ENCODE measurements around the gene ANXA5. TPM values are rescaled to one million over a fixed set of nuclear protein-coding genes. Genes with fewer than 3 reads are reported as not detected.
A peak's percentile ranks its signal among the peaks of the same experiment; 100 is the strongest.

Gene ANXA5
- total and polyA plus RNA-seq, 2 of the 4 experiments (the other 2 are of a cell fraction), result 780 to 1,448 TPM

DNA sequence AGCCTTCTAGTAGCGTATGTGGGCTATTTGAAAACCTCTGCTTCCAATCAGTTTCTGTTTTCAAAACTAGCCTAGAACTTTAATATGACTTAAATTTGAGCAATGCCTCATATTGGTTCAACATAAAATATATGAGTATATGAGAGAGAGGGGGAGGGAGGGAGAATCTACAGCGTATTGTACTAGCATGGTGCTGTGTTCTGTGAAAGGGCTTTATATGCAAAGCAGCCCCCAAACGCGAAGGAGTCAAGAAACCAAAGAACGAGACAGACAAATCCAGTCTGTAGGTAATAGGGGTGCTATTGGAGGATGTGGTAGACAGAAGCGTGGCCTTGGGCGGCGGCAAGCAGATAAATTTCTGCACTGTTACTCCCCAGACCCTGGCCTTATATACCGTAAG is 784 bp upstream of the ANXA5 start:
- Histone ChIP-seq H3K27ac (ENCODE audit: insufficient read depth, low read length) (peak overlapping the region; percentile 97), H4K8ac (ENCODE audit: low read depth in 2 of 2, low read length in 2 of 2) (peak overlapping the region; percentile 67 to 92), H2AK5ac (ENCODE audit: low read depth, low read length) (no peak overlapping the region), H3K56ac (ENCODE audit: extremely low read depth, insufficient read depth, low read length) (peak overlapping the region; percentile 78), H3K9me1 (ENCODE audit: insufficient read depth, low read length) (0 out of 2 replicates have a peak, but pooled peaks cover 3% of the 10 kb centered on the region), H2BK5ac (ENCODE audit: low read depth, low read length, poor library complexity, severe bottlenecking) (peak overlapping the region; percentile 93), H2BK15ac (ENCODE audit: low read depth, low read length) (peak overlapping the region; percentile 17; the same call in 1 of the 3 replicates), H3K9me3 (ENCODE audit: control insufficient read depth, insufficient read depth, low read length) (peaks cover 7% of the 10 kb centered on the region), H3K9ac (ENCODE audit: low read depth, low read length) (peak overlapping the region; percentile 99), H3K23ac (ENCODE audit: low read depth, low read length) (peak overlapping the region; percentile 74; the same call in 1 of the 2 replicates), H4K20me1 (ENCODE audit: insufficient read depth, low read length) (peaks cover 21% of the 10 kb centered on the region), H4K91ac (ENCODE audit: insufficient read depth, low read depth, low read length) (no peak overlapping the region; the same call in 1 of the 2 replicates), H2AFZ (replicated peaks; ENCODE audit: low read length, poor library complexity) (no peak overlapping the region), H3K14ac (replicated peaks; ENCODE audit: low read depth, low read length) (peak overlapping the region; percentile 88; the same call in 1 of the 2 replicates), H2AK9ac (replicated peaks; ENCODE audit: low read depth, low read length, poor library complexity) (no peak overlapping the region), H3K4me3 (ENCODE audit: insufficient read depth, low read depth, low read length) (peak overlapping the region; percentile 99), H3K4me1 (ENCODE audit: control insufficient read depth, insufficient read depth, low read length) (peaks cover 8% of the 10 kb centered on the region), H2BK20ac (ENCODE audit: low read depth, low read length) (no peak overlapping the region), H3K4ac (ENCODE audit: low read depth, low read length) (peak overlapping the region; percentile 85), H4K5ac (ENCODE audit: low read depth, low read length) (peak overlapping the region; percentile 86), H3K27me3 (ENCODE audit: control insufficient read depth, insufficient read depth, low read length) (no peaks in the 10 kb centered on the region), H3K4me2 (ENCODE audit: low read depth, low read length) (peak overlapping the region; percentile 77), H3K79me1 (ENCODE audit: low read depth in 1 of 2, low read length in 2 of 2) (peaks cover 8 to 11% of the 10 kb centered on the region in 2 experiments; a peak in 3 of 4 replicates), H2BK120ac (ENCODE audit: low read depth, low read length) (0 out of 2 replicates have a peak overlapping the region, but pooled peaks have one; percentile 84), H3K36me3 (ENCODE audit: control insufficient read depth, insufficient read depth, low read length) (peaks cover 6% of the 10 kb centered on the region; the same call in 1 of the 2 replicates), H3K18ac (ENCODE audit: low read depth, low read length) (peak overlapping the region; percentile 86; the same call in 1 of the 2 replicates)
- no peak for ATAC-seq (ENCODE audit: low read depth)
- POLR2A ChIA-PET (ENCODE audit: unreplicated experiment), result interaction anchor here (1.0 kb wide), 1 partner anchor 28 kb away, joined by 7 read pairs; no protein-coding TSS in a partner anchor
- WGBS, 2 experiments (ENCODE audit: extremely low coverage in 2 of 2, insufficient read length in 1 of 2), result no CpG with 5 or more reads among the region's 9 CpGs
- BruUV-seq (replicated peaks), result TSS peak; percentile 88
- TF ChIP-seq MXI1 (IDR thresholded peaks at IDR 0.05; ENCODE audit: borderline replicate concordance, low read depth, low read length), result no peak
- TF ChIP-seq RCOR1 (IDR thresholded peaks at IDR 0.05; ENCODE audit: insufficient replicate concordance, low read length), result no peak
- TF ChIP-seq NFE2L2 (IDR thresholded peaks at IDR 0.05; ENCODE audit: low read depth, low read length), result no peak
- TF ChIP-seq FOS (IDR thresholded peaks at IDR 0.05; ENCODE audit: low read depth, low read length), result no peak
- no peak for TF ChIP-seq CTCF (conservative IDR thresholded peaks at IDR 0.05; ENCODE audit: low read depth, low read length)
- TF ChIP-seq MAZ (IDR thresholded peaks at IDR 0.05; ENCODE audit: borderline replicate concordance, low read depth, low read length), result no peak
- no peak for TF ChIP-seq BHLHE40 (IDR thresholded peaks at IDR 0.05; ENCODE audit: low read depth, low read length)
- TF ChIP-seq SMC3 (IDR thresholded peaks at IDR 0.05; ENCODE audit: low read depth, low read length), result no peak
- no peak for TF ChIP-seq POLR2A (IDR thresholded peaks at IDR 0.05; ENCODE audit: low read depth, low read length)
- TF ChIP-seq MAFK (IDR thresholded peaks at IDR 0.05; ENCODE audit: low read depth, low read length), result no peak
- TF ChIP-seq CEBPB (IDR thresholded peaks at IDR 0.05; ENCODE audit: low read depth, low read length), result no peak
- TF ChIP-seq, protein P1, sequence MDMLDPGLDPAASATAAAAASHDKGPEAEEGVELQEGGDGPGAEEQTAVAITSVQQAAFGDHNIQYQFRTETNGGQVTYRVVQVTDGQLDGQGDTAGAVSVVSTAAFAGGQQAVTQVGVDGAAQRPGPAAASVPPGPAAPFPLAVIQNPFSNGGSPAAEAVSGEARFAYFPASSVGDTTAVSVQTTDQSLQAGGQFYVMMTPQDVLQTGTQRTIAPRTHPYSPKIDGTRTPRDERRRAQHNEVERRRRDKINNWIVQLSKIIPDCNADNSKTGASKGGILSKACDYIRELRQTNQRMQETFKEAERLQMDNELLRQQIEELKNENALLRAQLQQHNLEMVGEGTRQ (IDR thresholded peaks at IDR 0.05; ENCODE audit: low read depth, low read length), result no peak
- intact Hi-C loops (cut with micrococcal nuclease) (loop anchor here (1.0 to 2.0 kb wide), 3 partner anchors 14 to 125 kb away; partner anchors contain the start of gene CCNA2), in situ Hi-C loops (cut with MboI; ENCODE audit: low sequenced_read_pairs) (no loop called here), dilution Hi-C loops (cut with HindIII; ENCODE audit: low sequenced_read_pairs, unreplicated experiment) (no loop called here)
- CTCF ChIA-PET, result interaction anchor here (0.6 to 0.8 kb wide), 3 partner anchors 8 to 594 kb away, joined by 3 to 4 read pairs (median 4); no protein-coding TSS in a partner anchor
- no peak for DNase-seq
